A549 (cell line): ENCODE results near the gene STK16.

Experiments
- CTCF ChIP-seq: fragments of >200 bp; sonication (Bioruptor Twin); formaldehyde crosslinking; IDR thresholded peaks from 3 replicates; pipeline ENCODE4 v1.5.1; 2016
- JUN ChIP-seq, 2 experiments: fragments of >200 bp; sonication (Bioruptor Twin); formaldehyde crosslinking; IDR thresholded peaks; 2 replicates in 1 of 2; 3 replicates in 1 of 2; pipeline ENCODE4 v1.6.1; 2016 to 2017
- MAFK ChIP-seq: fragments of 450-650 bp; IDR thresholded peaks from 2 replicates; pipeline ENCODE4 v1.6.1; 2014; ENCODE audit not compliant: partially characterized antibody
- NFE2L2 ChIP-seq: fragments of 150-350 bp; conservative IDR thresholded peaks from 2 replicates; pipeline ENCODE4 v1.6.1; 2014; ENCODE audit warnings: low read length
- POLR2A ChIP-seq: IDR thresholded peaks from 2 replicates; pipeline ENCODE4 v1.6.1; 2012; ENCODE audit warnings: mild to moderate bottlenecking, low read length
- RAD21 ChIP-seq, 2 experiments: fragments of >200 bp in 1 of 2; sonication (Bioruptor Twin) in 1 of 2; formaldehyde crosslinking in 1 of 2; IDR thresholded peaks in 1 of 2; conservative IDR thresholded peaks in 1 of 2; 2 replicates in 1 of 2; 3 replicates in 1 of 2; pipeline ENCODE4 v1.6.1; 2012 to 2018; ENCODE audit warnings: inconsistent platforms in 1 of 2
- SMC3 ChIP-seq: fragments of >200 bp; sonication (Bioruptor Twin); formaldehyde crosslinking; IDR thresholded peaks from 3 replicates; pipeline ENCODE4 v1.6.1; 2018; ENCODE audit warnings: inconsistent platforms
- USF2 ChIP-seq: fragments of 450-650 bp; IDR thresholded peaks from 2 replicates; pipeline ENCODE4 v1.6.1; 2014; ENCODE audit warnings: antibody characterized with exemption
- ZSCAN20 ChIP-seq: fragments of 250-450 bp; sonication (Bioruptor Pico); IDR thresholded peaks from 2 replicates; pipeline ENCODE4 v1.8.0; 2022; ENCODE audit warnings: mild to moderate bottlenecking, moderate library complexity

- TF ChIP-seq CTCF (no peak), JUN (IDR thresholded peaks at IDR 0.05) (no peak), MAFK (no peak), POLR2A (no peak), NFE2L2 (no peak), RAD21 (conservative IDR thresholded peaks at IDR 0.05 in 1 of 2, IDR thresholded peaks at IDR 0.05 in 1 of 2) (no peak), ZSCAN20 (CRISPR knock-in tag) (no peak), USF2 (no peak), SMC3 (no peak)
Measured at GRCh38 chr2:219287580-219288265, 42.4 kb downstream of the STK16 start.
